GM18873 (cell line): ENCODE measurements around the gene PGM5.
A peak's percentile ranks its signal among the peaks of the same experiment; 100 is the strongest.
"Not testable (repeated sequence)": the region's sequence is repeated elsewhere in the genome, so short reads cannot be mapped to it uniquely, and the experiment has no call there.

Experiments used
- ATAC-seq: cut with Tn5 transposase; IDR thresholded peaks from one replicate; pipeline ENCODE4 v1.9.1; 2021; ENCODE audit warnings: mild to moderate bottlenecking, moderate library complexity, moderate number of reproducible peaks; ENCODE audit not compliant: unreplicated experiment, low FRiP score

Gene PGM5

DNA sequence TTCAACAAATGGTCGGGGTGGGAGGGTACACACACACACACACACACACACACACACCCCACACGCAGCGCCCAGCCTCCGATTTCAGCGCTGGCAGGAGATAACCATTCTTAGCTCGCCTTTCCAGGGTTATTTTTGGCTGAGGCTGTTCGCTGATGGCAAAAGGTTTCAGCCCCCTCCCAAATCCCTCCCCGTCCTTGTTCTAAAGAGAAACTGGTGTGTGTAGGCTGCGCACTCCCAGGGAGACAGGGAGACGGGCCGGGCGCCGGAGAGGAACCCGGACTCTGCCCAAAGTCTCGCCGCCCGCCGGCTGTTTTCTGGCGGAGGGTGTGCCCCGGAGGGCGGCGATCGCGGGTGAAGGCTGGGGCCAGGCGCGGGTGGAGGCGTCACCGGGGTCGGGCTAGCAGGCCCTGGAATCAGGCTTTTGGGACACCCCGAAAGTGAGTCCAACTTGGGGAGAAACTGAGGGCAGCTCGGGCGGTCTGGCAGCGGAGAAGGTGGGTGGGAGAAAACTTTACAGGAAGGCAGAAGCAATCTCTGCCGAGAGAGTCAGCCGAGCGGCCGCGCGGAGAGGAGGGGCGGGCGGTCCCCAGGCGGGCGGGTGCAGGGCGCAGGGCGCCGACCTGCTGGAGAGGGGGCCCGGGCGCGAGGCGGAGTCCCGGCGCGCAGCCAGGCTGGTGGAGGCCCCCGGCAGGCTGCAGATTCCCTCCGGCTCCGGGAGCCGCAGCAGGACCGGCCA lies at the start of gene PGM5:
PGM5 (plus strand) TSS at position 232 of the 739 bp plus-strand sequence. CDS start 517 bp downstream, outside the sequence.
- not testable (repeated sequence) for ATAC-seq

DNA sequence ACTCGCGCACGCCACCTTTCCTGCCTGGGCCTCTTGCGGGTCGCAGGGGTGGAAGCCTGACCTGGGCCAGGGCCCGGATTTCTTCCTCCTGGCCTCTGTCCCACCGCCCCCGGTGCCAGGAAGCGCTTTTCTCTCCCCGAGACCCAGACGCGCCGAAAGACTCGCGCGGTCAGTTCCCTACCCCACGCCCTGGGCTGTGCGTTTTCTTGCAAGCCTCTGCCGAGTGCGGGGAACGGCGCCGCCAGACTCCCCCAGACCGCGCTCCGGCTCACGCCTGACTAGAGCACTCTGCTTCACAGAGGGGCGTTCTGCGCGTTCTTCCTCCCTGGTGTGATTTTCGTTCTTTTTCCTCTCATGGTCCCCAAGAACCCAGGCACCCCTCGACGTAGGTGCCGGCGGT lies 49.3 kb upstream of the PGM5 start:
- not testable (repeated sequence) for ATAC-seq

DNA sequence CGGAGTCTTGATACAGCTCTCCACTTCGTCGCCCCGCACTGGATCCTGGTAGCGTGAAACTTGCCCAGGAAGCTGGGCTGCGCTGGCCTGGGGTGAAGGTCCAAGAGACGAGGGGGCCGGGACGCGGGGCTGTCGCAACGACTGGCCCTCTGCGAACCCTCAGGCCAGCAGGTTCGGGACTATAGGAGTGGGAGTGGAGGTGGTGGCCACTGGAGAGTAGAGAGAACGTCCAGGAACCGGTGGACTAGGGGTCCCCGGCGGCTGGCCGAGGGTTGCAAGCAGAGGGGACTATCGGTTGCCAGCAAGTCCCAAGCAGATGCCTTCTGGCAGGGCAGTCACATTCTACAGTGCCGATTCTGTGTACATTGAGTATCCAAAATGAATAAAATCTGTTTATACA lies 48.8 kb upstream of the PGM5 start:
- ATAC-seq: not testable (repeated sequence)

DNA sequence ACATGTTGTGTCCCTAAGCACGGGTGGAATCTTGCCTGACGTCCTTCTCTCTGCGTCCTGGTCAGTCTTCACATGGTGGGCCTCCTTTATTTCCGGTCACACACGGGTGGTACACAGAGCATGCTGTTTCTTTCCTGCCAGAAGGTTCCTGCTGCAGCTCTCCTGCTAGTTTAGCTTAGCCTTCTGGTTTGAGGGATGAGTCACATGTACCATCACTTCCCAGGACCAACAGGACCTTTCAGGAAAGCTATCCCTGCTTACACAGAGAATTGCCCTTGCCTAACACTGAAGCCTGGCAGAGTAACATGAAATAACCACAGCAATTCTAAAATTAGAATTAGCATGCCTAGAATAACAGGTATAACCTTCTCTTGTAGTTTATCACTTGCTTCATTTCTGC lies 45.2 kb upstream of the PGM5 start:
- not testable (repeated sequence) for ATAC-seq

DNA sequence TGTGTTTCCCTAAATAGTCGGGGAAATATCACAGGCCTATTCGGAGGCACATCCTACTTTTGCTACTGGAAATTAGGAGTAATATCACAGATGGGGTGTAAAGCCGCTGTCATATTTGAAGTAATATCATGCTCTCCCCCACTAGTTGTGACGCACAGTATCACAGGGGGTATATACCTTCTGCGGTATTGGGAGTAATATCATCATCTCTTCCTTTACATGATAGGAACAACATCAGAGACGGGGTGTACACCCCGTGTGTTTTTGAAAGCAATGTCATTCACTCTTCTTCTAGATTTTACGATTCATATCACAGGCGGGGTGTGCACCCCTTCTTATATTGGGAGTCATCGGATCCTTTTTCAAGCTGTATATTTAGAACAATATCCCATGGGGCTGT lies 38.2 kb upstream of the PGM5 start:
- not testable (repeated sequence) for ATAC-seq

DNA sequence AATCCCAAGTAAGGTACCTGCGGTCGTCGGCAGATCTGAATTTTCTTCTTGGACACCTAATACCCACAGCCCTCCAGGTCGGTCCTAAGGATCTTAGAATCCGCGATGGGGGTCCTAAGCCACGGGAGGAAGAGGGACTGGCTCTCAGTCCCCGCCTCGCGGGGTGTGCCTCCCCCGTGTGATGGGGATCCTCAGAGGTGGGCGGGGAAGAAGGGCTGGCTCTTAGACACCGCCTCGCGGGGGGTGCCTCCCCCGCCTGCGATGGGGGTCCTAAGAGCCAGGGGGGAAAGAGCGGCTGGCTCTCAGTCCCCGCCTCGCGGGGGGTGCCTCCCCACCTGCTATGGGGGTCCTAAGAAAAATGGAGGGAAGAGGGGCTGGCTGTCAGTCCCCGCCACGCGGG lies 32.7 kb upstream of the PGM5 start:
- ATAC-seq: not testable (repeated sequence)

DNA sequence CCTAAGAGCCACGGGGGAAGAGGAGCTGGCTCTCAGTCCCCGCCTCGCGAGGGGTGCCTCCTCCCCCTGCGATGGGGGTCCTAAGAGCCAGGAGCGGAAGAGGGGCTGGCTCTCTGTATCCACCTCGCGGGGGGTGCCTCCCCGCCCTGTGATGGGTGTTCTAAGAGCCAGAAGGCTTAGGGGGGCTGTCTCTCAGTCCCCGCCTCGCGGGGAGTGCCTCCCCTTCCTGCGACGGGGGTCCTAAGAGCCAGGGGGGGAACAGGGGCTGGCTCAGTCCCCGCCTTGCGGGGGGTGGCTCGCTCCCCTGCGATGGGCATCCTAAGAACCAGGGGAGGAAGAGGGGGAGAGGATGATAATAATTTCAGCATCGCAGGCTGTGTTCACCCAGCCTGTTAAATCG lies 31.9 kb upstream of the PGM5 start:
- ATAC-seq: not testable (repeated sequence)

DNA sequence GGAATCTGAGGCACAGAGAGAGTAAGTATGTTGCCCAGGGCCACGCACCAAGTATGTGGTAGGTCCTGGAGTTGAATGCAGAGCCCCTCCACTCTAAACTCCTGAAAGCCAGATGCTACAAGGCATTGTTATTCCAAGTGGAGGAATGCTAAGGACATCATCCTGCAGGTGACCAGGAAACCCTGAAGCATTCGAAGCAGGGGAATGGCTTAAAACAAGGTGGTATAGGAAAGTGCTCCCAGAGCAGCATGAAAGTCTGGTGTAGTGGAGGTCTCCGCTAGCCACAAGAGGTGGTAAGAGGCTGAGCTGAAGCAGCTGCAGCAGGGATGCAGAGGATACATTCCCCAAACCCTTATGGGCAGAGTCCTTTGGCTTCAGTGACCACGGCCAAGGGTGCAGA lies 27.3 kb upstream of the PGM5 start:
- not testable (repeated sequence) for ATAC-seq

DNA sequence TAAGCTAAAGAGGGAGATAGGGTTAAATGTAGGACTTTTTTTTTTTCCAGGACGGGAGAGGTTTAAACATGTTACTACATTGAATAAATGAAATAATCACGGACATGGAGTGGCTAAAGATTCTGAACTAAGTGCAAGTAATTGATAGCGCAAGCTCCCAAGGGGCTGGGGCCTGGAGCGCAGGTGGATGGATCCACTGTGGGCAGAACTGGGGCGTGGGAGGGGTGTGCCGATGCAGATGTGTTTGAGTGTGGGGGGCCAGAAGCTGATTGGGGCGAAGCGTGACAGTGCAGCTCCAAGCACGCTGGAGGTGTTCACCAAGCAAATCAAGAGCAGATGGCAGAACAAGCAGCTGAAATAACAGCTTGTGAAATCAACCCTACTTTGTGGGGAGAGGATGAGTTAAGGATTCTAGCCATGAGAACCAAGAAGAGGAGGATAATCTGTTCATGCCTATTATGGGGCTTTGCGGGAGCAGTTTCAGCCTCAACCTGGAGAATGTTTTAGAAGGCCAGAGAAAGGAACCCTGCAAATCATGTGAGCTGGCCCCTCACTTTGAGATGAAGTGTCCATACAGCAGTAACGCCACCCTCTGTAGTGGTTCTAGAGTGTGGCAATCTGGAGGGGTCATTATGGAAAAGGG lies 25.8 kb upstream of the PGM5 start:
- ATAC-seq: not testable (repeated sequence)

DNA sequence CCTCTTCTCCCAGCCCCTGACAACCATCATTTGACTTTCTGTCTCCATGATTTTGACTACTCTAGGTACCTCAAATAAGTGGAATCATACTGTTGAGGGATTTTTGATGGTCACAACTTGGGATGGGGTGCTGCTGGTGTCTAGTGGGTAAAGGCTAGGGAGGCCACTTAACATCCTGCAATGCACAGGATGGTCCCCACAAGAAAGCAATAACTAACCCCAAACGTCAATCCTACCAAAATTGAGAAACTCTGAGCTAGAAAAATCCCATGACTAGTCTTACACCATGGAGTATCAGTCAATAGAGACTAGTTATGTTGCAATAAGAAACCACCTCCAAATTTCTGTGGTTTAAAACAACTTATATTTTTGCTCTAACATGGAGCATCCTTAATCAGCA lies 24.3 kb upstream of the PGM5 start:
- not testable (repeated sequence) for ATAC-seq

DNA sequence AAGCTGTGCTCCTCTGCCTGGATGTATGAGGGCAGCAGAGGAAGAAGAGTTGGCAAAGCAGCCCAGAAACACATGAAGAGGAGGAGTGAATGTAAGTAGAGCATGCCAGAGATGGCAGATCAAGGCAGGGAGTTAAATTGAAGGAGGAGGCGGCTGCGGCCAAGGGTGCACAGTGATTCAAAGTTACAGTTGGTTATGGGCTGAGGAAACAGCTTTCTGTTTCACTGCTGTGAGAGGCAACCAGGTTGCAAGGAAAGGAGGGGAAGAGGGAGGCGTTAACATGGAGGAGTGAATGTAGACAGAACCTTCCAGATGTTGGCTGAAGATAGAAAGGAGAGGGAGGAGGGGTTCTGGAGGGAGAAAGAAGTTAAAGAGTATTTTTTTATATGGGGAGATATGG lies 20.5 kb upstream of the PGM5 start:
- ATAC-seq: not testable (repeated sequence)

DNA sequence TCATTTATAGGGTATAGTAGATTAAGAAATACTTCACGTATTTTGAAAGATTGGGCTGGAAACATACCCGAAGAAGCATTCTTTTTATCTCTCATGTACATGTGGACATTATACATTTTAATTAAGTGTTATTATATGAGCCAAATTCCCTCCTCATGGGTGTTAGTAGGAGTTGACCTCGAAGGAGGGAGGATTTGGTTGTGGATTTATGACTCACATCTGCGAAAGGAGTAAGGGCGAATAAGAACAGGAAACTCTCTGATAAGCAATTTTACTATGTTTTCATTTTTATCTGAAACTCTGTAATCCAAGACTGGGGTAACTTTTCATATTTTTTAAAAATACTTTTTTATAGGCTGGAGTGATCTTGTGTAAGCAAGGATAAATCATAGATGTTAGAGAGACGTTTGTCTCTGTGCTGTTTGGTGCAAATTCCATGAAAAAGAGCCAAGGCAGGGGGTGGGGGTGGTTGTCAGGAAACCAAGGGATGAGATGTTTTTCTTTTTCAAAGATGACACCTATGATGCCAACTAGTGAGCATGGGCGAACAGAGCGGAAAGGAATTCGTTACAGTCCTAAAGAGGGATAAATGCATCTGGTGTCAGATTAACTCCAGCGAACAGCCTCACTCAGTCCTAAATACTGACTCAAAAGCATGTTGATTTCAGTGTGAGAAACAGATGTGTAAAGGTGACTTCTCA lies 19.6 kb upstream of the PGM5 start:
- not testable (repeated sequence) for ATAC-seq

DNA sequence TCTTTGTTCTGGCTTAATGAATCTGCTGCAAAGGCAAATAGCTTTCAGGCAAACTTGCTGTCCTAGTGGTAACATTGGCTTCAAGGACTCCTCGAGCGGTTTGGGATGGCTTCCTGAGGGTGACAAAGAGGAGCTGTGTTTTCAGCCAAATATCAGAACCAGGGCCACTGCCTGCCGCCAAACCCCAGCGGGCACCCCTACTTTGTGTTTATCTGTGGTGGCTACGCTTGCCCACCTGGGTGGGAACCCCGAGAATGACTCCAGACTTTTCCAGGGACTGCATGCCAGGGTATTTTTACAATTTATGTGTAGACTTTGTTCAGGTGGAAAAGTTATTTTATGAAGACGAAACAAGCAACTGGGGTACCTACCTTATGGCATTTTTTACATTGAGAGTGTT lies 18.4 kb upstream of the PGM5 start:
- not testable (repeated sequence) for ATAC-seq

DNA sequence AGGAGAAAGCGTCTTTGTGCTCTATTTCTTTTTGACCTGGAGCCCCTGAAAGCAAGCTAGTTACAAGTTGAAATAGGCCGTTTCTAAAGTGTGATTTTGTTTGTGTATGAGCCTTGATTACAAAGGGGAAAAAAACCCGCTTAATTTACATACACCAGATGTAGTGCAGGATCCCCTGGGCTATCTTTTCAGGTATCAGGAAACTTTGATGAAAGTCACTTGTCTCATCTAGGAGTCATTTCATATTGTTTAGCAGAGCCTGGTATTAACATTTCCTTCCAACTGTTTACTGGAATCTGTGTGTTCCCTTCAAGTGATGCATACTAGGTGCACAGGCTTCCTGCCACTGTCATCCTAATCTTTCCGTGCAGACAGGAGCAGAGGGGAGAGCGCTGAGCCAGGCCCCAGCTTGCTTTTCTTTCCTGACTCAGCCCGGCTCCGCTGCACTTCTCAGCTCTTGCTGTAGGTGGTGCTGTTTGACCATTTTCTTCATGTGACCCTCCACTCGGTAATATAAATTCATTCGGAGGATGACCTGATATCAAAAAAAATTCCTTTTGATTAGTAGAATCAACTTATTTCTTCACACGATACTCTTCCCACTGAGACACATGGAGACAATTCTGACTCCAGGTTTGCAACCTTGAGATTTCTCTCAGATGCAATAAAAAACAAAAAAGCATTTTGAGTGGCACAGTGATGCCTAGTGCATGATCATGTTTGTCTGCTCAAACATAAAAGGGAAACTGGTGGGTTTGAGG lies 14.0 kb upstream of the PGM5 start:
- ATAC-seq: peak; percentile 75

DNA sequence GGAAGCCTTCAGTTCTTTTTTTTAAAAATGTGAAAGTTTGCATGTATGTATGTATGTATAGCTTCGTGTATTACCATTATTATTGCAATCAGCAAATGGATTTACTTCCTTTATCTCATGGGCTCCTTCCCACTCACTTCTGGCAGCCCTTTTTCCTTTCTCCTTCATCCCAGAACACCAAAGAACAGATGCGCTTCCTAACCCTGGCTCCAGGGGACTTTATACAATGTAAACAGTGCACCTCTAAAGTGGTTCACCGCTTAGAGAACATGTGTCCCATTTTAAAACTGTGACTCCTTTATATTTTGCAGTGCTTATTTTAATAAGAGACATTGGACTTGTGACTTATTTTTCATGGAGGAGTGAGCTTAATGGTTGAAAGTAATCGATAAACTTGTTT lies 13.2 kb upstream of the PGM5 start:
- not testable (repeated sequence) for ATAC-seq

DNA sequence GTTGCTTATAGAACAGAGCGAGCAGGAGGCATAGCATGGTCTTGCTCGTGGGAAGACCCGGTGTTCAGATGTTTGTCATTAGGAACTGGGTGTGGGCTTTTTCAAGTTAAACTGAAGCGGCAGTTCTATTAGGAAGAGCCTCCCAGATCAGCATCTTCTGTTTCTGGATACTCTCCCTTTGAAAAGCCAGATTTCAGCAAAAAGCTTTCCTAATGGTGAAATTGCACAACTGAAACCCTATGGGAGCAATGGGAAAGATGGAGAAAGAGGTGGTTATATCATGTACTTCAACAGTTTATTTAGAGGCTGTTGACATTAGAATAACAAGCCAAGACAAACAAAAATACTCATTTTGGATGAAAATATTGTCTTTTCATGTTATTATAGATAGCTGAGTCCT lies 12.4 kb upstream of the PGM5 start:
- not testable (repeated sequence) for ATAC-seq

DNA sequence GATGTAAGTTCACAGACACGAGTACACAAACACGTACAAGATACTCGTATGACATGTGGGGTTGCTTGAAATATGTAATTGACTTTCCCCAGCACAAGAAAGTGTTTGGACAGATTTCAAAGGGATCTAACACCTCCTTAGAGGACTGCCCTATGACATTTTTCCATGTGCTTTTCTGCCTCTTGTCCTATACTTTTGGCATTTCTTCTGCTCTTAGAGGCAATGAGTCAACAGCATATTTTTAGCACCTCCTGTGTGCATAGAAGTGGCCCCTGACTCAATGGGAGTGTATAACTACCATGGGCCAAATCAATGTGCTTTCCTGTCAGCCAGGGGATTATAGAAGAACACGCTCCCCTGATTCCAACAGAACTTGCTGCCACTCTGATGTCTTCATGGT lies 4.7 kb upstream of the PGM5 start:
- not testable (repeated sequence) for ATAC-seq

DNA sequence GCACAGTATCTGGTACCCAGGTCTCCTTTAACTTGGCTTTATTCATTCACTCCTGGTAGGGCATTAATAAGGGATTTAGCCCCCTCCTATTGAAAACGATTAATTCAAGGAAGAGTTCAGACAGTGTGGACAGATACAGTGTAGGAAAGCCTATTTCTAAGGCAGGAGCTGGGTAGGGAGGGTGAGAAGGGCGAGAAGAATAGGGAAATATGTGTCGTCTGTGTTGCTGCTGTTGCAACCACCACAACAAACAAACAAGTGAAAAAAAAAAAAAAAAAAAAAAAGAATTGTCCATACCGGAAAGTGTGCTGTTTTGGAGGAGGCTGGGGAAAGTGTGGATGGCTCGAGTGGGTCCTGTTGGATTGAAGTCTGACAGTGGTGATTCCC lies 425 bp upstream of the PGM5 start:
- not testable (repeated sequence) for ATAC-seq

DNA sequence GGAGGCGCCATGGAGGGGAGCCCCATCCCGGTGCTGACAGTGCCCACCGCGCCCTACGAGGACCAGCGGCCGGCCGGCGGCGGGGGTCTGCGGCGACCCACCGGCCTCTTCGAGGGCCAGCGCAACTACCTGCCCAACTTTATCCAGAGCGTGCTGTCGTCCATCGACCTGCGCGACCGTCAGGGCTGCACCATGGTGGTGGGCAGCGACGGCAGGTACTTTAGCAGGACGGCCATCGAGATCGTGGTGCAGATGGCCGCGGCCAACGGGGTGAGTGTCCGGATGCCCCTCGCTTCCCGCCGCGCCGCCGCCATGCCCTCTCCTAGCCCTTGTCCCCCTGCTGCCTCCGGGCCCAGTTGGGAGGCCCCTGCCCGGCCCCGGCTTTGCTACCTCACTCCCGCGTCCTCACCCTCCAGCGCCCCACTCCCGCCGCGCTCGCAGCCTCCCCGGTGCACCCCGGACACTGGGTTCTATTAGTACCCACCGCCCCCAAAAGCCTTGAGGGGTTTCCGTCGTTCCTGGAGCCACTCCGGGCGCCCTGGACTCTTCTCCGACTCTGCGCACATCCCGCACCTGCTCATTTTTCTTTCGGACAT lies 806 bp downstream of the PGM5 start:
- not testable (repeated sequence) for ATAC-seq

DNA sequence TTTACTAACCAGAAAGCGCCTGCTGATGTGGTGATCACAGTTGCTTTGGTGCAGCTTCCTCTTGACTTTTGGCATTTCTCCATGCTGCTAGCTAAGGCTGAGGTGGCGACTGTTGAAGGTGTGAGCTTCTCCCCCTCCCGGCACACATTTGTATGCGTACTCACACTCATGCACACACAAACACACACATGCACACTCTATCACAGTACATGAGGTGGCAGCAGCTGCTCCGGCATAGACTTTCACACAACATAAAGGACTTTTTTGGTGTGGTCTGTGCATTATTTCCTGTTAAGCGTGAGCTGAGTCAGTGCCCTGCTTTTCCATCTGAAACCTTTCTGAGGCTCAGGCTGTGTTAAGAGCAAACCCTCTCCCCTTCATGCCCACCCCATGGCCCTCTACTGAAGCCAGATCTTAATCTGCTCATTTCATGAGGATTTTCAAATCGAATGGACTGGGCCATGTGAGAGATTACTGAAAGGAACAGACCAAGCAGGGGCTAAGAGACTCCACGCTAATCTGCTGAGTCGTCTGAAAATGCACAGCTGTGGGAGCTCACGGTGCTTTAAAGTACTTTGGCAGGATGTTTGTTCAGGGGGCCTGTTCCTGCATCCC lies 10.6 kb downstream of the PGM5 start:
- ATAC-seq: not testable (repeated sequence)
